HG03175 (cell line): ENCODE data around the gene ABCB9.

ENCODE experiments used
- ATAC-seq: cut with Tn5 transposase; IDR thresholded peaks from one replicate; pipeline ENCODE4 v1.9.1; 2021; ENCODE audit warnings: mild to moderate bottlenecking, moderate library complexity; ENCODE audit not compliant: unreplicated experiment

The ABCB9 gene

GRCh38 chr12:122966743-122967550 lies 684 bp upstream of the ABCB9 start:
- ATAC-seq, result no peak

DNA sequence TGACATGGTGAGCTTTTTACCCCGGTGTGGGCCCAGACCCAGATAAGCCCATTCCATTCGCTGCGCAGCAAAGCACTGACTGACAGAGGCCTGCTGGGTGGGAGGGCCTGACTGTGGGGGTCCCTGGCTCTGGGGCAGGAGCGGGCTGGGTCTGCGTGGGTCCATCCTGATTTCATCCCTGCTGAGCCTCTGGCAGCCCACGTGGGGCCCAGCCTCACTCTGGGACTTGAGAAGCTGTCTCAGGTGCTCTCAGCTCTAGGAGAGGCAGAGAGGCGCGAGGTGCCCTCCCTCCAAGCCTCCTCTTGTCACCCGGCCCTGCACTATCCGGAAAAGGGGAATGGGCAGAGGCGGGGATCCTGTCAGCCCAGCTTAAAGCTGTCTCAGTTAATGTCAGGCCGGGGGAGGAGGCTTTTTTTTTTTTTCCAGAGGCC lies 927 bp downstream of the ABCB9 start:
- ATAC-seq, result no peak

GRCh38 chr12:122964439-122965257 lies 1.6 kb downstream of the ABCB9 start:
- ATAC-seq, result no peak

DNA sequence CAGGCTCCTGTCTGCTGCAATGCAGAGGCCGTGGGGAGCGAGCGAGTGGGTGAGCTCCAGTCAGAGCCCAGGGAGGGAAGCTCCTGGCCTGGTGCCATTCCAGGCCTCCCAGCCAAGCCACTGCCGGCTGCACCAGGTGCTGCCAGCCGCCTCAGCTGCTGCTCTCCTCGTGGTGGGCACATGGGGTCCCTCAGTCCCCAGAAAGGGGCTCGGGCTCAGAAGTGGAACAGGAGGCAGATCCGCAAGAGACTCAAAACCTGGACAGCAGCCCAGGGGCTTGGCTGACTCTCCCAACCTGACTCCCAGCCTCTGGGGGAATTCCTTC lies 2.4 kb downstream of the ABCB9 start:
- no peak for ATAC-seq

DNA sequence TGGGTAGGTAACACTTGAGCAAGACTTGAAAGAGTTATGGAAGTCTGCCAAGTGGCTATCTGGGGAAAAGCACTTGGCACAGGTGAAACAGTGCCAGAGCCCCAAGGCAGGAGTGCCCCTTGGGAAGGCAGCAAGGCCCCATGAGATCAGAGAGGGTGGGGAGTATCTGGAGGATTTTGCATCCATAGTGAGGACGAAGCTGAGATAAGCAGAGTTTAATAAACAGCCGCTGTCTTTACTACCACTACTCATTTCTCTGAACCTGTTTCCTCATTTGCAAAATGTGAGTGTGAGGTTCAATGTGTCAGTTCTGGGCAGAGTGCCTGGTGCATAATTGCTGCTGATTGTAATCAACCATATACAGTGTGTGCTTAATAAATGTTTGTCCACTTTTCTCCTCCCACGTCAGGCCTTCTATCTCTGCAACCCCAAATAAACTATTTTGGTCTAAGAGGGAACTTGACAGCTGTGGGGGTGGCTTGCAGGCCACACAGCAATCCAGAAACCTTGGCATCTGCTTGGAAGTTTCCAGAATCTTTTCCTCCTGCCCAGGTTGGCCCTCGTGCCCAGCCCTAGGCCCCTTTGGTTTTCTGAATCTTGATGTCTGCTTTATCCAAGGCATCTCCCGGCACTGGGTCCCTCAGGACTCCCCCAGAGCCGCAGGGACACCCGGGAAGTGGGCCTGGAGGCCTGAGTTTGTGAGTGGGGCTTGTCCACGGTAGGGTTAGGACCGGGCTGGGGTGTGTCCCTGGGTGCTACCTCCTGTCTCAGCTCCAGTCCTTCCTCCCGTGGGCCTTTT lies 4.5 kb downstream of the ABCB9 start:
- ATAC-seq, result no peak

DNA sequence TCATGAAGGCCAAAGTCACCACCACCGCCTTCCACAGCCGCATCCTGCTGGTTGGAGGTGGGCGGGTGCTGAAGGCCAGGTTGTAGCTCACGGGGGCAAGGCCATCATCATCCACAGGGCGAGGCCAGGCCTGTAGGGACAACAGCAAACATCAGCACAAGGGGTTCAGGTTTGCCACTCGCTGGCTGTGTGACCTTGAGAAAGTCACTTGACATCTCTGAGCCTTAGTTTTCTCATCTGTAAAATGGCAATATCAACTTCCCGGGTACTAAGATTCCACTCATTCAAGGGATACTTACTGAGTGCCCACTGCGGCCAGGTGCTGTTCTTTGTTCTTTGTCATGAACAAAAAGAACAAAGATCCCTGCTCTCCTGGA lies 6.1 kb downstream of the ABCB9 start:
- ATAC-seq, result no peak

DNA sequence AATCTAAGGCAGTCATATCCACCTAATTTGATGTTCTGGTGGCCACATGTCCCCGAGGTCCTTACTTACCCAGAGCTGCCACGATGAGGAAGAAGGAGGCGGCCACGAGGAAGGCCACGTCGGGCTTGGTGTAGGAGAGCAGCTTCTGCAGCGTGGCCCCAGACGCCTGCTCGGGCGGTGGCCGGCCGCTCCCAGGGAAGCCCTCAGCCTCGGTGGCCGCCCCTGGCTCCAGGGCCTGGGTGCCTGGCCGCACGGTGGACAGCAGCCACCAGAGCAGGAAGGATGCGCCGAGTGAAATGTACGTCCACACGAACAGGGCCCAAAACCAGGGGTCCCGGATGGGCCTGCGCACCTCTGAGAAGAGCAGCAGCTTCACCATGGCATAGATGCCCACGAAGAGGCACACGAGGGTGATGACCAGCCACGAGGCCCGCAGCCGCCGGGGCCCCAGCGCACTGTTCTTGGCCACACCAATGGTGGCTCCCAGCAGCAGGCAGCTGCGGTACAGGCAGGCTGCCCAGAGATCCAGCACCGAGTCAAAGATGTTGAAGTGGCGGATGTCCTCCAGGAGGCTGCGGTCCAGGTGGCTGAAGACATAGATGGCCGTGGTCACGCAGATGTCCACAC lies 6.6 kb downstream of the ABCB9 start:
- no peak for ATAC-seq

GRCh38 chr12:122958198-122958888 lies 7.9 kb downstream of the ABCB9 start:
- ATAC-seq, result no peak

GRCh38 chr12:122956035-122956434 lies 10.2 kb downstream of the ABCB9 start:
- ATAC-seq, result no peak

- no peak for ATAC-seq
Measured at GRCh38 chr12:122955156-122955555, 11.1 kb downstream of the ABCB9 start.

DNA sequence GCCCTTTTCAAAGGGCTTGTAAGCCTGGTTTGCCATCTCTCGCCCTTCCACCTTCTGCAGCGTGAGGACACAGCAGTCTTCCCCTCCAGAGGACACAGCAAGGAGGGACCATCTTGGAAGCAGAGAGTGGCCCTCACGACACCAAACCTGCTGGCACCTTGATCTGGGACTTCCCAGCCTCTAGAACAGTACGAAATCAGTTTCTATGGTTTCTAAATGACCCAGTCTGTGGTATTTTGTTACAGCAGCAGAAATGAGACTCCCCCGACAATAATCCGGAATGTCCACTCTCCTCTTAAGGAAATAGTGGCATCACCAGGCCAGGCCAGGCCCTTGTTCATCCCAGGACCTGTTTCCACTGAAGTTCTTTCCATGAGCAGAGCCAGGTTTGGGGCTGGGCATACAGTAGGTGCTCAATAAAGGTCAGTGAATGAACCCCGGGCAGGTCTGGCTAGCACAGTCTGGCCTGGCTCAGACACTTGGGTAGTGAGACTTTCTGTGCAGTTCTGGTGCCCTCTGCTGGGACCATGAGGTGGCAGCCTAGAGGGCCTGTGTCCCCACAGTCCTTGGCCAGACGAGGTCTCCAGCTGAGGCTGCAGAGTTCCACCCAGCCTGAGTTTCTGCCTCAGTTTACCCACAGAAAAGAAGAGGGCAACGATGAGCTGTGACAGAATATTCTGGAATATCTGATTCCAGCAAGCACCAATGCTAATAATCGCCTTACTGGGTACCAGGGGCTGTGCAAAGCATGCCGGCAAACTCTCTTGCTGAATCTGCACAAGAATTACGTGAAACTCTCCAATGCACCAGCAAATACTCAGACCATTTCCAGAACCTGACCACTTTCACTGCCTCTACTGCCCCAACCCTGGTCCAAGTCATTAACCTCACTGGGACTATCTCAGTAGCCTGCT lies 14.0 kb downstream of the ABCB9 start:
- peak; percentile 80 for ATAC-seq

DNA sequence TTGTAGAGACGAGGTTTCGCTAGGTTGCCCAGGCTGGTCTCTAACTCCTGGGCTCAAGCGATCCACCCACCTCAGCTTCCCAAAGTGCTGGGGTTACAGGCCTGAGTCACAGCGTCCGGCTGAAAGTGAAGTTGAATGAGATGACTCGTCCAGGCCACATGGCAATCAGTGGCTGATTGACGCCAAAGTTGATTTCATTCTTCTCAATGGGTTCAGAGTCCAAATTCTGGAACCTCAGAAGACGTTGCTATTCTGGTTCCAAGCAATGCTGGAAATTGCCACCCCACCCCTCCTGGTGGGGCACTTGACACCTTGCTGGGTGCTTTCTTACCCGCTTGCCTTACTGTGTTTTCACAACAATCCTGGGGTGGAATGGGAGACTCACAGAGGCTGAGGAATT lies 14.9 kb downstream of the ABCB9 start:
- no peak for ATAC-seq

DNA sequence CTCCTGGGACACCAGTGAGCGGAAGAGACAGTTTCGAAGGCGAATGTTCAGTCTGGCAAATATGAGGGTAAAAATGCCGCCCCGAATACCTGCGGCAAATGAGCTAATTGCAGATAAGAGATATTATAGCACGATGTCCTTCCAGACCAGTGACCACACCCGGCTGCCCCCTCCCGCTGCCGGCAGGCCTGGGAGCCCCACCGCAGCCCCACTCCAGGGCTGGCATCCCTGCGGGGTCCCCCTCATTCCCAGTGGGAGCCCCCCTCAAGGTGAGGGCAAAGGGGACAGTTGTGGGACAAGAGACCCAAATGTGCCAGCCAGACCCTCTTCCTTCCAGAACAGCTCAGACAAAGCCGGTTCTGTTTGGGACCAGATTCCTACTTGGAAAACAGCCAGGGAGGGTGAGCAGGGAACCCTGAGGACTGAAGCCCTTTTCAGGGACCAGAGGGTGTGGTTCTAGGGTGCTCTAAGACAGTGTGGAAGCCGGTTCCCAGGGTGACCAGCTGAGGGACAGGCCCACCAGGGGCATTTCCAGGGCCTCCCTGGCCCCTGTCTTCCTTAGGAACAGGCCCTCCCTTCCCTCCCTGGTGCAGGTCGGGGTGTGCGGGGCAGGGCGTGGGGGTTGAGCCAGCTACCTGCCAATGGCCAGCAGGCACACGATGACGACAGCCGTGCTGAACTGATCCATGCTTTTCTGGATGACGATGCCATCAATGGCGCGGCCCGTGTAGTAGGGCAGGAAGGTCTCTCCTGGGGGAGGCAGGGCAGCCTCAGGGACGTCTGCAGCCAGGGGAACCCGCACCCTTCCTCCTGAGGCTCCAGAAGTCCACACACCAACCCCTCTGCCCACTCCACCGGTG lies 16.2 kb downstream of the ABCB9 start:
- ATAC-seq, result no peak

DNA sequence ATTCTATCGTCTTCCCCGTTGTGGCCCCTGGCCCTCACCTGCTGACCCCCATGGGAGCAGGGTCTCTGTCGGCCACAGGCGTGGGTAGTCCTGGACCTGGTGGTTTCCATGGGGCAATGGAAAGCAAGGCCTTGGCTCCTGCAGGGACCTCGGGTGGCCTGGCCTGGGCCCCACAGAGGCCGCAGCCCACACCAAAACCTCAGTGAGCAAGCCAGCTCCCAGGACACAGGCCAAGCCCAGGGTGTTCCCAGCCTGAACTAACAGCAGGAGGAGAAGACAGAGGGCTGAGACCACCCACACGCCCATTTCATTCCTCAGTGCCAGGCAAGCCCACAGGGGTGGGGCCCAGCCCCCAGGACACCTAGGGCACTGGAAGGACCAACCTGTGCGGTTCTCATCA lies 16.9 kb downstream of the ABCB9 start:
- no peak for ATAC-seq

DNA sequence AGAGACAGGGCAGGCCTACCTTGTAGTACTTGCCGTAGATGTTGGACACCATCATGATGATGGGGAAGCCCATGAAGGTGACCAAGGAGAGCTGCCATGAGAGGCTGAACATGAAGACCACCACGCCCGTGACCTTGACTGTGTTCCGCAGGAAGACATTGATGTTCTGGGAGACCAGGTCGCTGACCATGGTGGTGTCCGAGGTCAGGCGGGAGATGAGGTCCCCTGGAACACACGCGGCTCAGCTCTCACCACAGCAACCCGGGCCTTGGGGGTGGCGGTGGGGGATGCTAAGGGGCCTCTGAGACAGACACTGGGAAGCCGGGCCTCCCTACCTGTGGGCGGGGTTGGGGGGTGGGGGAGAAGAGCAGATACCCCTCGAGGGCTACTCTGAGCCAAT lies 17.7 kb downstream of the ABCB9 start:
- ATAC-seq, result no peak

DNA sequence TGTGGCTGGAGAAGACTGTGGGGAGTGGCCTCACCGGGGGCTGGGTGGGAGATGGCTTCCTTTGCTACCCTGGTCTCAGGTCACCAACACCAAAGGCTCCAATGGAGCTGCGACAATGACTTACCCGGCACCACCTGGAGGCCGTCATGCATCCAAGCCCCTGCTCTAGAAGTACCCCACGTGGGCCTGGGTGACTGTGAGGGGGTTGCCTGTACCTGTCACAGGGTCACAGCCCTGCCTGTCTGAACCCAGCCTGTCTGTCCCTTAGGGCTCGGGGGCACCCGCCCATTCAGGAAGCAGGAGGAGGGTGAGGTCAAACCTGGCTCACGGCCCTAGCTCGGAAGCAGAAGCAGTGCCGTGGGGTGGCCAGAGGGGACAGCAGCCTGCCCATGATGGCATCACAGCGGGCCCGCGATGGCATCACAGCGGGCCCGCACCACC lies 18.9 kb downstream of the ABCB9 start:
- no peak for ATAC-seq

DNA sequence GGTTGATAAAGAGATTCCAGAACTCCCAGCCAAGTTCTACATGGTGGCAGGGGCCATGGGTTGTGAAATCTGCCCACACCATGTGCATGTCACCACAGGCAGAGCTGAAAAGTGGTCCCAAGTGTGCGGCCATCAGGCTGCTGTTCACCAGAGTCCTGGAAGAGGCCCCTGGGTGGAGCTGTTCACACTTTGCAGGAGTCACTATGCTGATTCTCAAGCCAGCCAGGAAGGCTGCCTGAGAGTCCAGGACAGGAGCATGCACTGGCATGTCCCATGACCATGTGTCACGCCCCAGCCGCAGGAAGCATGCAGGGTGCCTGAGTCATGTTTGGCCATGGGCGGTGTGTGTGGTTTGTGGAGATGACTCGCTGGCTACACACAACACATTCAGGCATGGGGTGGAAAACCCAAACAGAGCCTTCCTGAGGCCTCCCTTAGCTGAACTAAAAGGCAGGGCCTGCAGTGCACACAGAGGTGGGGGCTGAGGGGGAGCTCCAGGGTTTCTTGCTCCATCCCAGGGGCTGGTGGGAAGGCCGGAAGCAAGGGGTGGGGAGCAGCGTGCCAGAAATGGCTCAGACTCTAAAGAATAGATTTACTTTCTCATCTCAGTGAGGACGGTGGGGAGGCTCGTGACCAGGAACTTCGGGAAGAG lies 19.4 kb downstream of the ABCB9 start:
- ATAC-seq, result peak; percentile 68
